GM21367 (cell line): ENCODE data around the gene ARHGAP5.

ENCODE experiments used
- ATAC-seq: cut with Tn5 transposase; IDR thresholded peaks from one replicate; pipeline ENCODE4 v1.9.1; 2021; ENCODE audit not compliant: unreplicated experiment

The ARHGAP5 gene

GRCh38 chr14:32076278-32077080 is 625 bp upstream of the ARHGAP5 start:
- ATAC-seq: peak; percentile 50

- ATAC-seq: no peak
Measured at GRCh38 chr14:32078023-32078857, 1.1 kb downstream of the ARHGAP5 start.

- ATAC-seq: no peak
Measured at GRCh38 chr14:32078858-32079216, 1.7 kb downstream of the ARHGAP5 start.

- ATAC-seq: no peak
Measured at GRCh38 chr14:32079264-32079663, 2.2 kb downstream of the ARHGAP5 start.

GRCh38 chr14:32080001-32080510 is 3.0 kb downstream of the ARHGAP5 start:
- ATAC-seq: no peak

- ATAC-seq: no peak
Measured at GRCh38 chr14:32081901-32082300, 4.8 kb downstream of the ARHGAP5 start.

- no peak for ATAC-seq
Measured at GRCh38 chr14:32083315-32083624, 6.2 kb downstream of the ARHGAP5 start.

GRCh38 chr14:32083789-32084188 is 6.7 kb downstream of the ARHGAP5 start:
- ATAC-seq: no peak

- ATAC-seq: no peak
Measured at GRCh38 chr14:32085182-32085844, 8.2 kb downstream of the ARHGAP5 start.

GRCh38 chr14:32085845-32086383 is 8.8 kb downstream of the ARHGAP5 start:
- no peak for ATAC-seq

GRCh38 chr14:32087173-32087861 is 10.2 kb downstream of the ARHGAP5 start:
- ATAC-seq: no peak

- no peak for ATAC-seq
Measured at GRCh38 chr14:32087907-32088306, 10.8 kb downstream of the ARHGAP5 start.

- ATAC-seq: no peak
Measured at GRCh38 chr14:32090686-32091085, 13.6 kb downstream of the ARHGAP5 start.

GRCh38 chr14:32099473-32099872 is 22.4 kb downstream of the ARHGAP5 start:
- no peak for ATAC-seq

- no peak for ATAC-seq
Measured at GRCh38 chr14:32100175-32100574, 23.1 kb downstream of the ARHGAP5 start.

- peak; percentile 74 for ATAC-seq
Measured at GRCh38 chr14:32102152-32102787, 25.2 kb downstream of the ARHGAP5 start.

- no peak for ATAC-seq
Measured at GRCh38 chr14:32102968-32103367, 25.9 kb downstream of the ARHGAP5 start.

- no peak for ATAC-seq
Measured at GRCh38 chr14:32104308-32104707, 27.2 kb downstream of the ARHGAP5 start.

GRCh38 chr14:32104803-32105202 is 27.7 kb downstream of the ARHGAP5 start:
- ATAC-seq: no peak
